Measurements from ENCODE around the gene HSPA12B.

Gene HSPA12B

DNA sequence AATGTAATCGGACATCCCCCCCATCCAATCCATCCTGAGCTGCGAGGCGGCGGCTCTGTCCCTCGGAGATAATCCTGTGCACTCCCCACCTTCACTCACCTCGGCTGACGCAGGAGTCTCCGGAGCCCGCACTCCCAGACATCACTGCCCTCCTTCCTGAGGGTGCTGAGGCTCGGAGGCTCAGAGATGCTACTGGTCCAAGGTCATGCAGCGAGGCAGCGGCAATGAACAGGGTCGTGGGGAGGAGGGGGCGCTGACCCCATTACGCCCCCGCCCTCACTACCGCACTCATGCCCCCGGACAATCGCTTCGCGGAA, 34.6 kb downstream of the HSPA12B start:
- no peak for DNase-seq (ENCODE audit: low read depth)

DNA sequence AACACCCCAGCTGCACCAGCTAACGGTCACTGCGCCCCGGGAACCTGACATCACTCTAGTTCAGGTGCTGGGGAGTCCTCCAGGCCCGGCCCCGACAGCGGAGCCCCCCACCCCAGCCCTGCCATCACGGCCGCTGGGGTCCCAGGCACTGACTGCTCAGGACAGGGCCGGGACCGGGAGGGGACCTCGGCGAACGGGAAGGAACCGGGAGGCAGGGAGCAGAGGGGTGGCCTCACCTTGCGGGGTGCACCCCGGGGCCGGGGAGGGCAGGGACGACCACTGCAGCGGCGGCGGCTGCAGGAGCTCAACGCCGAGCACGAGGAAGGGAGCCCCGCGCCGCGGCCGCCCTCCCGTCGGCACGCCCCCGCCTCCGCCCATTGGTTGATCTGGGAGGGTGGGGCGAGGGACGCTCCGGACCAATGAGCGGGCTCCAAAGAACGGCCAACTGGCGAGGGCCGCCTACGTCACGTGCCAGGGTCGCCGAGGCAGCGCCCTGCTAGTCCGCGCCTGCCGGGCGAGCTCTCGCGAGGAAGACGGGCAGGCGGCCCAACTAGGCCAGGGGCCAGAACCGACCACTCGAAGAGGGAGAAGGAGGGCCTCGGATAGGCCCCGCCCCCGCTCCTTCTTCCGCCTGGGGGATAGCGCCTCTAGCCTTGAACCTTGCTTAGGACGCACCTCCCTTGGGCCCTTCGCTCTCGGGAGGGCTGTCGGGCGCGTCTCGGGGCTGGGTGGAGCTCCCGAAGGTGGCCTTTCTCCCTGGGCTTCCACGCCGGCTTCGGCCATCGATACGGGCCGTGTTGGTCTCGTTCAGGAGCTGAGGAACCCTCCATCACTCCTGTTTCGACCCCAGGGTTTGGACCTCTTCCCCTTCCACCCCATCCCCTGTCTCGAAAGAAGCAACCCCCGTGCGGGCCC, 35.2 kb downstream of the HSPA12B start, which contains the start of gene ADISSP:
TSS of gene ADISSP (minus strand) at position 327 of the 915 bp plus-strand sequence. CDS start 7,653 bp downstream, outside the sequence.
- peak; percentile 98 for DNase-seq (ENCODE audit: low read depth)

DNA sequence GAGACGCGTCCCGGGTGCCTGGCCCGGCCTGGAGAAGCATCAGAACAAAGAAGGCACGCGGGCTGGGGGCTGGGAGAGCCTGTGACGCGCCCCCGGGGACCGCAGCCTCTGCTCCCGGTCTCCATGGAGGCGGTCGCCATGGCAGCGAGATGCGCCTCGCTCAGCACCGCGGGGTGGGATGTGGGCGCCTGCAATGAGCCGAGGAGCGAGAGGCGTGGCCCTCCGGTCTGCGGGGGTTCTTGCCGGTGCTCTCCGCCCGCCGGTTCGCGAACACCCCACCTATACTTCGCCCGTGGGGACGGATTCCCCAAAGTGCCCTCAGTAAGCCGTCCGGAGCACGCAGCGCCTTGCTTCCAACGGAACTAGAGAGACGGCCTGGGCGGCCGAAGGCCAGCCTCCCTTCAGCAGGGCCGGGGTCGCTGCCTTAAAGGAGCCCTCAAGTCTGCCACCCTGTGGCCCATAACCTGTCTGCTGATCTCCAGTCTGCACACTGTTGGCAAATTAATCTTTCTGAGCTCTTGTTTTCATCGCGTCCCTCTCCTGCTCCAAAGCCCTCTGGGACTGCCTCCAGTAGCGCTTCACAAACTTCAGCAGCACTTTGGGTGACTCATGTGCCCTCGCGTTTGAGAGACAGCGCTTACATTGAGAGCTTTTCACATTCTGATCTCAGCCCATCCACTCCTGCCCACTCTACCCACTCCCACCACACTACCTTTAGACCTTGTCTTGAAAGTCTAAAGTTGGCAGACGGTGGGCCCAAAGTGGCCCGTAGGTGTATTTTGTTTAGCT, 36.1 kb downstream of the HSPA12B start:
- DNase-seq (ENCODE audit: low read depth), result peak; percentile 72

DNA sequence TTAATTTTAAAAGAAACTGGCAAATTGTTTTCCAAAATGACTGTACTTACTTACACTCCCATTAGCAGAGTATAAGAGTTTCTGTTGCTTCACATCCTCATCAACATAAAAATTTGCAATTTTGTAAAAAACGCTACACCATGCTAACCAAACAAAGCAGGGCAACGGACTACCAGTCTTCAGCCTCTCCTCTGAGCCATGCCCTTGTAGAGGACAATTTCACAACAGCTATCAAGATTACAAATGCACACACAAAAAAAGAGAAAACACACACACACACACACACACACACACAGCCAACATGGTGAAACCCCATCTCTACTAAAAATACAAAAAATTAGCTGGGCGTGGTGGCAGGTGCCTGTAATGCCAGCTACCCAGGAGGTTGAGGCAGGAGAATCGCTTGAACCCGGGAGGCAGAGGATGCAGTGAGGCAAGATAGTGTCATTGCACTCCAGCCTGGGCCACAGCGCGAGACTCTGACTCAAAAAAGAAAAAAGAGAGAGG, 39.1 kb downstream of the HSPA12B start:
- peak; percentile 23 for DNase-seq (ENCODE audit: low read depth)

DNA sequence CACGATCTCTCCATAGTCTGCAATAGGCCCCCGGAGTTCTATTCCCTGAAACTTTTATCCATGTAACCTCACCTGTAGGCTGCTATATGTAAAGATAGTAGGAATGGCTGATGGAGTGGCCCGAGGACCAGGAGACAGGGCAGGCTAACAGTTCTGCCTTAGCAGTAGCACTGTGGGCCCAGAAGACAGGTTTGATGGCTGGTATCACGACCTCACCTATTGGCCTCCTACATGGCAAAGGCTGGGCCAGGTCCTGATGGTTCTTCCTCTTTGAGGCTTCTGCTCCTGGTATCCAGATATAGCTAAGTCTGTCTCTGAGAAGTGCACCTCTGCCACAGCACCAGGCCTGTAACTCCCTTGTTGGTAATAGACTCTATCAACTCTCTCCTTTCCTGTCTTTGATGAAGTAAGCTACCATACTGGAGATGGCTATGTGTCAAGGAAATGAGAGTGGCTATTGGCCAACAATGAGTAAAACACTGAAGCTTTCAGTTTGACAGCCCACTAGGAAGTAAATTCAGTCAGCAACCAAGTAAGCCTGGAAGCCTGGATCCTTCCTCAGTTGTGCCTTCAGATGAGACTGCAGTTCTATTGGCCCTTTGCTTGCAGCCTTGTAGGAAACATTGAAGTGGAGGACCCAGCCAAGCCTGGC, 43.1 kb downstream of the HSPA12B start:
- DNase-seq (ENCODE audit: low read depth), result no peak

DNA sequence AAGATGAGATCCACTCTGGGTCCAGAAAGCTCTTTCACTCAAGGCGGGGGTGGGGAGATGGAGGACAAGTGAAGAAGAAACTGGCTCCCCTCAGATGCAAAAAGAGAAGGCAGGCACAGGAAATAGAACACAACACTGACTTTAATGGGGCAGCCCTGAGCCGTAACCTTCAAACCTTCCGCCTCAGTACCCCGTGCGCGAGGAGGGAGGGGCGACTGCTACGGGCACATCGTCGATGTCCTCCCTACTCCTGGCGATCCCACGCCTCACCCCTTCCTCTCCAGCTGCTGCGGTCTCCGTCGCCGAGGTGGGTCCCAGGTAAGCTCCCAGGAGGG, 44.9 kb downstream of the HSPA12B start:
- no peak for DNase-seq (ENCODE audit: low read depth)

DNA sequence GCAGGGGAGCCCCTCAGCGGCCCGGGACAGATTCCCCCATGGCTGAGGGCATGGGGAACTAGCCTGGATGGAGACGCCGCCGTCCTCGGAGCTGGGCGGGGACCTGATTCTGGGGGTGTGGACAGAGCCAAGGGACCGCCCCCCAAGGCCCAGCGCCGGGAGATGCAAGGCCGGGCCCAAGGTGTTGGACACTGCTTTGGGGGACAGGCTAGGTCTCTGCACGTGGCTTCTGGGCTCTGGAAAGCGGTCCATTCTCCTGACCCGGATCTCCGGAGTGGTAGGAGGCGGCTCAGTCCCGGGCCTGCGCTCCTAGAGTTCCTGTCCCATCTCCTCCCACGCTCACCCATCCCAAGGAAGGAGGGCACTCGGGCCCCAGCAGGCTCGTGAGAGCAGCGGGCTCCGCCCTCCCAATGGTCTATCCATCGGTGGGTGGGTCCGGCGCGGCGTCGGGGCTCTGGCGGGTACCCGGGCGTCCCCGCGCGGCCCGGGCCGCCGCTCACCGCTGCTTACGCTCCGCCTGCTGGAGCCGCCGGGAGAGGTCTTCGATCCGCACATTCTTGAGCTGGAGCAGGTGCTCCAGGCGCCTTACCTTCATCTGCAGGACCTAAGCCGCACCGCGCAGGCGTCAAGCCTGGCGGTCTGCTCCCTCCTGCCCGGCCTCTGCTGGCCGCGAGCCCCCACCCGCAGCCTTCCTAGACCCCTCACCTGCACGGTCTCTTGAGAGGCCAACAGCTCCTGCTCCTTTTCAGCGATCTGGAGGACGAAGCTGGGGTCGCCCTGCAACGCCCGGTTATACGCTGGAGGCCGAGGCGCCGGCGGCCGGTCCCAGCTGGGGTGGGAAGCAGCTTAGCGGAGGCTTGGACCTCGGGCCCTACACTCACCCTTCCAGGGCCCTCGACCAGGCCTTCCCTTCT, 45.5 kb downstream of the HSPA12B start:
- peak; percentile 41 for DNase-seq (ENCODE audit: low read depth)

DNA sequence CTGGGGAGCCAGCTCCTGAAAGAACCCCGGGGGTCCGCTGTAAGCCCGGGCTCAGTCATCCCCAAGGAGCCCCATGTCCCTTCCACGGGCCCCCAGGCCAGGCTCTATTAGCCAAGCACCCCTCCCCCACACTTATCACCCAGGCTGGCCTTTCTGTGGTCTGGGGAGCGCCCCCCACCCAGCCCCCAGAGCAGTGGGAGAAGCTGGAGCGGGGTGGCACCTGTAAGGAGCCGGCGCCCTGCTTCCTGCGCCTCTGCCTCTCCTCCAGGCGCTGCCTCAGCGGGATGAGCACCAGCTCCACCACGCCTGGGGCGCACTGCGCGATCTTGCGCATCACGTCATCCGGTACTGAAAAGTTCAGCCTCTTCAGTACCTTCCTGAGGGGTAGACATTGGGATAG, 46.5 kb downstream of the HSPA12B start:
- DNase-seq (ENCODE audit: low read depth), result no peak

DNA sequence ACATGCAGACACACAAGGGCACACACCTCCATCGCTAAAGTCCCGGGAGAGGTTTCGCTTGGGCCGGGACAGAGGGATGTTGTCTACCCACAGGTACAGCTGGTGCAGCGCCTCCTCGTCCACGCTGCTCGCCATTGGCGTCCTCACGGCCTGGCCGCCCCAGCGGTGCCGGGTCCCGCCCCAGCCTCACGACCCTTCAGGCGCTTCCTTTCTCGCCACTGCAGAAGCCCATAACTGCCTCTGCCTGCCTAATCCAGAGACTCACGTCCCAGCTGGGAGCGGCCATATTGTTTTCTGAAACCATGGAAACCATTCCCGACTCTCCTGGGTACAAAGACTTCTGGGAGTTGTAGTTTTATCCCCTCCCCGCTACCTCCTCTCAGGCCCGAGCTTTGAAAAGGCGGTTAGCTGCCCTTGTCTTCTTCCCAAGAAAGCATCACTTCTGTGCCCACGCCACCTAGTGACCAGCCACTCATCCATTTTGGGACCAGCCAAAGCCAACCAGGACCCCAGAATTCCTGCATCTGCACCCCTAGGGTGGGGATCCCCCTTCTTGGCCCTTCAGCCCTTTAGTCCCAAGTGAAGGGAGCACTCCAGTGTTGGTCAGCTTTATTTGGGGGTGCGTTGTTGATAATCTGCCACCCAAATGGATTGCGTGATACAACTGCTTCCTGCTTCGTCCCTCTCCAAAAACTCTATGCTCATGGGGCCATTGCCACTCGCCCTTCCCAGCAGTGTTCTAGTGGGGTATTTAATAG, 48.8 kb downstream of the HSPA12B start, which contains the start of gene SPEF1:
TSS of gene SPEF1 (minus strand) at position 296 of the 758 bp plus-strand sequence. CDS start at position 135, 161 bp downstream.
- DNase-seq (ENCODE audit: low read depth), result peak; percentile 91

DNA sequence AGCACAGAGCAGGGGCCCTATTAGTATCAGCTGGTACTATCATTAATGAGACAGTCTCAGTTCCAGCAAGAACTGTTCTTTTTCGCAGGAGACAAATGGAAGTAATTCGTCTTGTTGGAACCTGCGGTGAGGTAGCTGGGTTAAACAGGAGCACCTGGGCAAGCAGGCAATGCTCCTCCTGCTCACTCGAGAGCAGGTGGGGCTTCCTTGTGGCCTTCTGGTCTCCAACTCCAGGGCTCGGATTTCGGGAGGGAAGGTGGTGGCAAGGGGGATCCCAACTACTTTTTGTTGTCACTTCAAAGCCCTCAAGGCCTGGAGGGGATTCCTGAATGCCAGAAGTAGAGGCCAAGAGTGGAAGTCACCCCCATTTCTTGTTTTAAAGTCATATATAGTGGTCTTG, 50.1 kb downstream of the HSPA12B start:
- no peak for DNase-seq (ENCODE audit: low read depth)

DNA sequence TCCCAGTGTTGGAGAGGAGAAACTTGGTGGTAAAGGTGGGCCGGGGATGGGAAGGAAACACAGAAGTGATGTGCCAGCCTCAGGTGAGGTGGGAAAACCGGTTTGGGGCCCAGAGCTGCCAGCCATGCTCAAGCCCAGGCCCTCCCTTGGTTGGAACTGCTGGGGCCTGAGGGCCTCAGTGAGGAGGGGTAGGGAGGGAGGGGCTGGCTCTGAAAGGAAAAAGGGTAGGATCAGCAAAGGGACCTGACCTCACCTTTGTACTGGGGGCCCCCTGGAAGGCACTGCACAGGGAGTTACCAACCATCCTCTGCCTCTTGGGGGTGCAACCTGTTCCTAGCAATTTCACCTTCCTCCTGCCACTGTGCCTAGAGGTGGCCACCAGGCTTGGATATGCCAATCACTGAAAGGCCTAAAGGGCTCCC, 50.6 kb downstream of the HSPA12B start:
- DNase-seq (ENCODE audit: low read depth), result no peak

DNA sequence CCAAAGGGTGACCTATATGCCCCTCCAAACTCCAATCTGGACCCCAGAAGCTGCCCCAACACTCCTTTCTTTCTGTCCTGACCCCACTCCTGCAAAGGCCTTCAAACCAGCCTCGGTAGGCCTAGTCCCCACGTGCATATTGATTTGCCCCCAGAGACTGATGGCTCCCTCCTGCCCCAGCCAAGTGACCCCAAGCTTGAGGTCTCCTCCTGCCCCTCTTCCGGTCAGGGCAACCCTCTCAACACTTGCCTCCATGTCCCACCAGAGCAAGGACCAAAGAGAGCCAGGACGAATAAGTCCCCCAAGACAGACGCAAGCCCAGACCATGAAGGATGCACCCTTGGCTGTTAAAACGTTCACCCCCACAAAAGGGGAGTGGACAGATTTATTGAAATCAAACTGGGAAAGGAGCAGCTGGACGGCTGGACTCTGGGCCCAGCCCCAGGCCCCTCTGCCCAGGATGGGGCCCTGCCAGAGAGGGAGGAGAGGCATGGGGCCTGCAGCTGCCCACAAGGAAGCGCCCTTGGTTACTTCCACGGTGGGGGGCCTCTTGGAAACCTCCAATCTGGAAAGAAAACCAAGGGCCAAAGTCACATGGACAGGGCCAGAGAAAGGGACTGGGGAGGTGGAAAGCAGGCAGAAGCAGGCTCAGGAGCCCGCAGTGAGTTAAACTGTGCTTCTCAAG, 51.2 kb downstream of the HSPA12B start:
- no peak for DNase-seq (ENCODE audit: low read depth)

DNA sequence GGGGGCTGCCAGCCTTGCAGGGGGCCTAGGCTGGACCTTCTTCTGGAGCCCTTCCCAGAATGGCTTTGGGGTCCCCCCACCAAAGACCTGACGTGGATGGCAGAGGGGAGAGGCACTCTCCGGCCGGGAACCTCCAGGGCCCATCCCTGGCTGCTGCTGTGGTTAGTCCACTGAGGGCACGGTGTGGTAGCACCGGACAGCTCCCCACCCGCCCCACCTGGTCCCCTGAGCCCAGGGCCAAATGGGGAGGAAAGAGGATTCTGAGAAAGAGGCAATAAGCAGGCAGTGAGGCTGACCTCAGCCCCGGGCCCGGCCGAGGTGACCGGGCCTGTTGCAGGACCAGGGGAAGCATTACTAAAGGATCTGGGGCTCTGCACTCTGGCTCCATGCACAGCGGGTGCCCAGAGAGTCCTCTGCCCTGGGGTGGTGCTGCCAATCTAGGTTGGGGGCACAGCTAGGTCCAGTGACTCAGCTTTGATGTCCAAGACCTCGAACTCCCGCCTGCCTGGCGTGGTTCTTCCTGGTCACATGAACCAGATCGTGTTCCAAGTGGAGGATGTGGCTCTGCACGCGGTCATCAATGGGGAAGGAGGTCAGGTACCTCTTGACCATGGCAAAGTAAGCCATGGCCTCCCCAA, 51.9 kb downstream of the HSPA12B start:
- peak; percentile 43 for DNase-seq (ENCODE audit: low read depth)

DNA sequence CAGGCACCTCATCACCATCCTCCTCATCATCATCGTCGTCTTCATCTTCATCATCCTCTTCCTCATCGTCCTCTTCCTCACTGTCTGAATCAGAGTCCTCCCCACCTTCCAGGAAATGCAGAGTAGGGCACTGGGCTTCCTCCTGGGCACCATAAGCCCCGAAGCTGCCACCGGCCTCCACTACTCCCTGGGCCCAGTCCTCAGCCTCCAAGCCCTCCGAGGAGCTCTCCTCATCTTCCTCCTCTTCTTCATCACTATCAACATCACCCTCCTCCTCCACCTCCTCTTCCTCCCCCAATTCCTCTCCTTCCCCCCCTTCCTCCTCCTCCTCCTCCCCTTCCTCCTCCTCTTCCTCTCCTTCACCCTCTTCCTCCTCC, 52.4 kb downstream of the HSPA12B start:
- no peak for DNase-seq (ENCODE audit: low read depth)

DNA sequence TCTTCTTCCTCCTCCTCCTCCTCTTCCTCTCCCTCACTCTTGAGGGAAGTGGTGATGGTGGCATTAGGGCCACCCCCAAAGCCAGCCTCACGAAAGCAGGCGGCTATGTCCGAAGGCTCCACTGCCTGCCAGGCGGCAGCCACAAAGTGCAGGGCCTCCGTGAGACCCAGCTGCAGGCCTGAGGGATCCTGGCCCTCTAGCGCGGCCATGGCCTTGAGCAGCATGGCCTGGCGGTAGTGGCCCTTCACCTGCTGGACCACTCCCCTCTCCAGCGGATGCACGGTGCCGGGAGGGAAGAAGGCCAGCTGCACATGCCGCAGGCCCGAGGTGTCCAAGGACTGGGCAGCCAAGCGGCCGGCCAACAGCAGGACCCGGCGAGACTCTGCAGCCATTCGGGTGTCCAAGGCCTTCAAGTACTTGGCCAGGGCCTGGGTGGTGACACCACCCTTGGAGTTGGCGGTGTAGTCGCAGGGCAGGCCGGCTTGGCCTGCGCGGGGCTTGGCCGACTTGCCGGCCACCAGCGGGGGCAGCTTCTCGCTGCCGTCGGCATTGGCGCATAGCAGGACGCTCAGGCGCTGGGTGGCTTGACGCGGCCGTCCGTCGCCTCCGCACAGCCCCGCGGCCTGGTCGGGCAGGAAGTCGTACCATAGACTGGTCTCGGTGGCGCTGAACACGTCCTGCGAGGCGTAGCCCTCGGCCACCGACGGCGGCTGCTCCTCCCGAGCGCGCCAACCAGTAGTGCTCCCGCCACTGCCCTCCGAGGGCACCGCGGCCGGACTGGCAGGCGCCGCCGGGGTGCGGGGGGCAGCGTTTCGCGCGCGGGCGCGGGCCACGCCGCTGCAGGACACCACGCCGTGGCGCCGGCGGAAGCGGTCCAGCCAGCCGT, 53.0 kb downstream of the HSPA12B start:
- no peak for DNase-seq (ENCODE audit: low read depth)

DNA sequence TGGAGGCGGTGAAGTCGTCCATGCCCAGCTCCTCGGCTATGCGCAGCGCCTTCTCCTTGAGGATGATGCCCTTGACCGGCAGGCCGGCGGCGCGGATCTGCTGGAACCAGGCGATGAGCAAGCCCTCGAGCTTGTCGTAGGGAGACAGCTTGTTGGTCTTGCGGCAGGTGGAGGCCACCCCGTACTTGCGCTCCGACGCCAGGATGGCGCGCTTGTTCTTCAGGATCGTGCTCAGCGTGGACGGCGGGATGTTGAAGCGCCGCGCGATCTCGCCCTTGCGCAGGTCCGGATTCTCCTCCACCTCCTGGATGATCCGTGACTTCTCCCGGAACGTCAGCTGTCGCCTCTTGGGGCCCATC, 53.6 kb downstream of the HSPA12B start:
- peak; percentile 58 for DNase-seq (ENCODE audit: low read depth)

DNA sequence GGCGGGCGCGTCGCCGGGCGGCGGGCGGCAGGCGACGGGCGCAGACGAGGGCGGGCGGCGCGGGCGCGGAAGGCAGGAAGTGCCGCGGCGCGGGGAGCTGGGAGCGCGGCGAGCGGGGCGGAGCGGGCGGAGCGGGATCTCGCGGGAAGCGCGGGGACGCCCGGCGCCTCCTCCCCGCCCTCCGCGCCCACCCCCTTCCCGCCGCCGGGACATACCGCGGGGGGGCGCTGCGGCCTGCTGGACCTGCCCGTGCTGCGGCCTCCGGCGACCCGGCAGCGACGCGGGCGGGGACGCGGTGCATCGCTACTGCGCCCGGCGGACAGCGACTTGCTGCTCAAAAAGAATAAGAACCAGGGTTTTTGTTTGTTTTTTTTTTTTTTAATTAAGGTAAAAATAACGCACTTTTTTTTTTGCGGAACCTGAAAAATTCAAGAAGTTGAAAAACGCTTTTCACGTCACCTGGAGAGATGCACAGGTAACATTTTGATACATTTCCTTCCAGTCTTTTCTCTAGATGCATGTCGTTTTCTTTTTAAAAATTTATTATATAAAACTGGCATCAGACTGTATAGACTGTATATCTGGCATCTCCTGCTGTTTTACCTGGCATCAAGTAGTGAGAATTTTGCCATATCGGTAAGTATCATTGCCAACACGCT, 54.3 kb downstream of the HSPA12B start, which contains the start of gene CENPB:
TSS of gene CENPB (minus strand) at position 76 of the 659 bp plus-strand sequence. CDS start 257 bp downstream, outside the sequence.
- DNase-seq (ENCODE audit: low read depth), result peak; percentile 82

Data from fibroblast of gingiva (primary cell).